GM18858 (cell line): ENCODE results near the gene COPS8.

Experiments
- ATAC-seq: cut with Tn5 transposase; IDR thresholded peaks from one replicate; pipeline ENCODE4 v1.9.1; 2021; ENCODE audit not compliant: unreplicated experiment

COPS8 gene

GRCh38 chr2:237097911-237098702 is 12.4 kb downstream of the COPS8 start:
- no peak for ATAC-seq

- ATAC-seq: no peak
Measured at GRCh38 chr2:237099804-237100203, 14.1 kb downstream of the COPS8 start.

GRCh38 chr2:237101118-237101979 is 15.7 kb downstream of the COPS8 start:
- no peak for ATAC-seq

GRCh38 chr2:237102428-237102827 is 16.7 kb downstream of the COPS8 start:
- ATAC-seq: no peak

GRCh38 chr2:237109421-237109934 is 23.8 kb downstream of the COPS8 start:
- ATAC-seq: no peak

GRCh38 chr2:237113026-237113795 is 27.5 kb downstream of the COPS8 start:
- ATAC-seq: no peak

GRCh38 chr2:237115870-237116269 is 30.2 kb downstream of the COPS8 start:
- no peak for ATAC-seq

- no peak for ATAC-seq
Measured at GRCh38 chr2:237116431-237116830, 30.7 kb downstream of the COPS8 start.

- ATAC-seq: no peak
Measured at GRCh38 chr2:237118025-237118424, 32.3 kb downstream of the COPS8 start.

- no peak for ATAC-seq
Measured at GRCh38 chr2:237118561-237119155, 33.0 kb downstream of the COPS8 start.

- ATAC-seq: no peak
Measured at GRCh38 chr2:237120916-237121315, 35.2 kb downstream of the COPS8 start.

- ATAC-seq: no peak
Measured at GRCh38 chr2:237121321-237121720, 35.6 kb downstream of the COPS8 start.

GRCh38 chr2:237122214-237122666 is 36.6 kb downstream of the COPS8 start:
- ATAC-seq: no peak

- no peak for ATAC-seq
Measured at GRCh38 chr2:237124820-237125219, 39.1 kb downstream of the COPS8 start.

- no peak for ATAC-seq
Measured at GRCh38 chr2:237125967-237126366, 40.3 kb downstream of the COPS8 start.

- ATAC-seq: no peak
Measured at GRCh38 chr2:237126519-237127174, 41.0 kb downstream of the COPS8 start.

- no peak for ATAC-seq
Measured at GRCh38 chr2:237128026-237128703, 42.5 kb downstream of the COPS8 start.

GRCh38 chr2:237128845-237129592 is 43.3 kb downstream of the COPS8 start:
- no peak for ATAC-seq
